Activated naive CD4-positive, alpha-beta T cell (primary cell): ENCODE measurements around the gene NLRC5.

ENCODE experiments used
- DNase-seq, 4 experiments: peaks; one replicate each; lab custom pipeline; 2025; lab: John Stamatoyannopoulos, UW

NLRC5 gene, protein sequence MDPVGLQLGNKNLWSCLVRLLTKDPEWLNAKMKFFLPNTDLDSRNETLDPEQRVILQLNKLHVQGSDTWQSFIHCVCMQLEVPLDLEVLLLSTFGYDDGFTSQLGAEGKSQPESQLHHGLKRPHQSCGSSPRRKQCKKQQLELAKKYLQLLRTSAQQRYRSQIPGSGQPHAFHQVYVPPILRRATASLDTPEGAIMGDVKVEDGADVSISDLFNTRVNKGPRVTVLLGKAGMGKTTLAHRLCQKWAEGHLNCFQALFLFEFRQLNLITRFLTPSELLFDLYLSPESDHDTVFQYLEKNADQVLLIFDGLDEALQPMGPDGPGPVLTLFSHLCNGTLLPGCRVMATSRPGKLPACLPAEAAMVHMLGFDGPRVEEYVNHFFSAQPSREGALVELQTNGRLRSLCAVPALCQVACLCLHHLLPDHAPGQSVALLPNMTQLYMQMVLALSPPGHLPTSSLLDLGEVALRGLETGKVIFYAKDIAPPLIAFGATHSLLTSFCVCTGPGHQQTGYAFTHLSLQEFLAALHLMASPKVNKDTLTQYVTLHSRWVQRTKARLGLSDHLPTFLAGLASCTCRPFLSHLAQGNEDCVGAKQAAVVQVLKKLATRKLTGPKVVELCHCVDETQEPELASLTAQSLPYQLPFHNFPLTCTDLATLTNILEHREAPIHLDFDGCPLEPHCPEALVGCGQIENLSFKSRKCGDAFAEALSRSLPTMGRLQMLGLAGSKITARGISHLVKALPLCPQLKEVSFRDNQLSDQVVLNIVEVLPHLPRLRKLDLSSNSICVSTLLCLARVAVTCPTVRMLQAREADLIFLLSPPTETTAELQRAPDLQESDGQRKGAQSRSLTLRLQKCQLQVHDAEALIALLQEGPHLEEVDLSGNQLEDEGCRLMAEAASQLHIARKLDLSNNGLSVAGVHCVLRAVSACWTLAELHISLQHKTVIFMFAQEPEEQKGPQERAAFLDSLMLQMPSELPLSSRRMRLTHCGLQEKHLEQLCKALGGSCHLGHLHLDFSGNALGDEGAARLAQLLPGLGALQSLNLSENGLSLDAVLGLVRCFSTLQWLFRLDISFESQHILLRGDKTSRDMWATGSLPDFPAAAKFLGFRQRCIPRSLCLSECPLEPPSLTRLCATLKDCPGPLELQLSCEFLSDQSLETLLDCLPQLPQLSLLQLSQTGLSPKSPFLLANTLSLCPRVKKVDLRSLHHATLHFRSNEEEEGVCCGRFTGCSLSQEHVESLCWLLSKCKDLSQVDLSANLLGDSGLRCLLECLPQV (N-terminal part only)

DNA sequence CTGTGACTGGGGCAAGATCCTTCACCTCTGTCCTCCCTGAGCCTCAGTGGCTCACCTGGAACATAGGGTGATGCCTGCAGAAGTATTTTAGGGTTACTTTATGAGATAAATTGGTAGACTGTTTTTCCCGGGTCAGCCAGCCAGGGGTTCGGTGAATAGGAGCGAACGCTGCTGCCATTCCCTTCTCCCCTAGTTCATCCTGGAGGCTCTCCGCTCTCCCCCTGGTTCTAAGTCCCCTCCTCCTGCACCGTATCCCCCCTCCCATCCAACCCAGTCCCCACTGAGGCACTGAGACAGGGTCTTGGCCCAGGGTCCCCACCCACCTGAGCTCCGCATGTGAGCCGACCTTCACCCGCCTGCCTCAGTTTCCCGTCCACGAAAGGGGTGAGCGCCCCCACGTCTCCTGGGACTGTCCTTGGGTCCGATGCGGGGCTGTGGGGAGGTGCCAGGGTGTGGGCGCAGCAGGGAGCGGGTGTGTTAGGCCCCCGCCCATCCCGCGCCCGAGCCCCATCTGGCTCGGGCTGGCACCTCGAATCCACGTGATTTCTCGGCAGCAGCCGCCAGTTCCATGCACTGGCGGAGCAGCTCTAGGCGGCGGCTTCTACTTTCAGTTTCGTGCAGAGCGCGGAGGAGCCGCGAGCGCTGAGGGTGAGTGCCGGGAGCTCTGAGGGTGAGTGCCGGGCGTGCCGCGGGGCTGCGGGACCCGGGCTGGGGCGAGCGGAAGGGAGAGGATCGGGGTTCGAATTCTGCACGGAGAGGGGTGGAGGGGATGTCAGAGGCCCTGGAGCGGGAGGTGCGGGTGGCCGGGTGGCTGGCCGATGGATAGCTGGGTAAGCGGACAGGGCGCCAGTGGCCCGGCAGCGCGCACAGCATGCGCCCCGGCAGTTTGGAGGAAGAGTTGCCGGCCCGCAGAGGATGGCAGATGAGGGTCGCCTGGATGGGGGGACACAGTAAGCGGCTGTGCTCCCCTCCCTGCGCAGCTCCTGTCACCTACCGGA is at the start of gene NLRC5:
Gene NLRC5 (plus strand): TSS at position 610 of the 998 bp plus-strand sequence. CDS start 31,156 bp downstream, outside the sequence.
- peak; percentile 77 to 89 (median 86) for DNase-seq

DNA sequence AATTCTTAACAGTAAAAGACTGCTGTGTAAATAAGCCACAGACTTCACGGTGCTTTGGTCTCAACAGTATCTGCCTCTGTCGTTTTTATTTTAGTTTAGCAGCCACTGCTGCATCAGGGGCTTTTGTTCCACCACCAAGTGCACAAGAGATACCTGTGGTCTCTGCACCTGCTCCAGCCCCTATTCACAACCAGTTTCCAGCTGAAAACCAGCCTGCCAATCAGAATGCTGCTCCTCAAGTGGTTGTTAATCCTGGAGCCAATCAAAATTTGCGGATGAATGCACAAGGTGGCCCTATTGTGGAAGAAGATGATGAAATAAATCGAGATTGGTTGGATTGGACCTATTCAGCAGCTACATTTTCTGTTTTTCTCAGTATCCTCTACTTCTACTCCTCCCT is 49.6 kb upstream of the NLRC5 start:
- no peak for DNase-seq

DNA sequence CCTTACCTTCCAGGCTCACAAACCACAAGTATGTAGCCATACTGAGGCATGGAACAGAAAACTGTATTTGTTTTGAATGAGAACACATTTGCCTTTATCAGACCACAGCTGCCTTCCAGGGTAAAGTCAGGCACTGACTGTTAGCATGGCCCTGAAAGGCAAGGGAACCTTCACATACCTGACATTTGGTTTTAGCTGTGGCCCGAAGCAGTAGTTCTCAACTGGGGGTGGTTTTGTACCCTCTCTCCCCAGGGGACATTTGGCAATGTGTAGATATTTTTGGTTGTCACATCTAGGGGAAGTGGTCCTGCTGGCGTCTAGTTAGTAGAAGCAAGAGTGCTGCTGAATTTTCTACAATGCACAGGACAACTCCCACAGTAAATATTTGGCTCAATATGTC is 48.3 kb upstream of the NLRC5 start:
- no peak for DNase-seq

DNA sequence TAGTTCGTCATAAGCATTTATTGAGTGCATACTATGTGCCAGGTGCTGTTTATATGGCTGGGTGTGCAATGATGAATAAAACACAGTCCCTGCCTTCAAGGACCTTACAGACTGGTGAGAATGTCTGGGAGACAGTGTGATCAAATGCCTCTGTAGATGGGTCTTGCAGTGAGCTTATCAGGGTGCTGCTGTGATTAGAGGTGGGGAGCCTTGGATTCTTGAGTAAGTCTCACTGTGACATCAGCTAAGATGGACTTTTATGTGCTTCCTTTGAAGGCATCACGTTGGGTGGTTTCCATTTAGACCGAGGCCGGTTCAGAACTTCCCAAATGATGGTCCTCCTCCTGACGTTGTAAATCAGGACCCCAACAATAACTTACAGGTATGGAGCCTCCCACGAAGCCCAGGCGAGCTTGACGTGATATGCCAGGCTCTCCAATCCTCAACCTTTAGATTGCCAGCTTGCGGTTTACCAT is 47.5 kb upstream of the NLRC5 start:
- no peak for DNase-seq

DNA sequence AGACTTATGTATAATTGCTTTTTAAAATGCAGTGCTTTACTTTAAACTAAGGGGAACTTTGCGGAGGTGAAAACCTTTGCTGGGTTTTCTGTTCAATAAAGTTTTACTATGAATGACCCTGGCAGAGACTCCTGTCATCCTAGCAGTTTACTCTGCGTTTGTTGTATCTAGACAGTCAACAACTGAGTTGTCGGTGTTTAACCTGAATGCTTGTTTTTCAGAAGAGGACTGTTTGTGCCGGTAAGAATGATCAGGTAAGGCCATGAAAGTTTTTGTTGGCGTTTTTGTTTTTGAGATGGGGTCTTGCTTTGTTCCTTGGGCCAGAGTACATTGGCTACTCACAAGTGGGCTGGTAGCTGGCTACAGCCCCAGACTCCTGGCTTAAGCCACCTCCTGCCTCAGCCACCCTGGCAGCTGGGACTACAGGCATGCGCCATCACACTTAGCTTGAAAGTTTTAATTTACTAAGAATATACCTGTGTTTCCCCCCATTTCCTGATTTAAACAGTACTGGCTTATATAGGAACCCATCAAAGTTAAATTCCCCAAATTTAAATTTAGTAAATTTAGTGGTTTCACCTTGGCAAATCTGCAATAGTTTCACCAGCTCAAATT is 45.5 kb upstream of the NLRC5 start:
- no peak for DNase-seq

DNA sequence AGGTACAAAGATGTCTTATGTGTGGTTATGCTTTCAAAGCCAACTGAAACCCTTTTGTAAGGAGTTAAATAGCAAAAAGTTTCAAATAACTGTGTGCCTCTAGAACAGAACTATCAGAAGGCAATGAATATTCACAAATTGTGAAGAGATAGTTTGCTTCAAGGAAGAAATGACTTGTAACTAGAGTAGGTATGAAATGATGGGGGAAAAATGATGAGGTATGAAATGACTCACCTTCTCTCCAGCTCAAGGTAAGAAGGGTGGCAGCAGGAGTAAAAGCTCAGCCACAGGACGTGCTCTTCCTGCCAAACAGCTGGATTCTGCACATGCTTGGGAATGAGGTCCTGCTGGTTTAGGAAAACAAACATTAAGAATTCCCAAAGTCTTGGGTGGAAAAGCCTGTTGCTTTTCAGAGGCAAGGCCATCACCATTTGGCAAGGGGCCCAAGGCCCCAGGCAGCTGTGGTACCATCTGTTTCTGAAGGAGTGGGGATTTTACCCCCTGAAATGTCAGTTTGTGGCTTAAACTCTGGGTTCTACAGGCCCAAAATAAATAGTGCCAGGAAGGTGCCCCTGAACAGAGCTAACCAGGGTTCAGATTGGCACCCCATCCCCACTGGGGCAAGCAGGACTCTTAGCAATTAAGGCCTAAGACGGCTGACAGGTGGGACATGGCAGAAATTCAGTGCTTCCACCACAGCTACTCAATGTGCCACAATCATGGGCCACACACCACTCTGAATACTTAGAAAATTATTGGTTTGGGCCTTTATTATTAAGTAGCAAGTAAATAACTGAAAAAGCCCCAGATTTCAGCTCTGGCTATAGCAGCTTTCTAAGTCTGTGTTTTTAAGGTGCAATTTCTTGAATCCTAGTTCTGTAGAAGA is 44.2 kb upstream of the NLRC5 start:
- no peak for DNase-seq

DNA sequence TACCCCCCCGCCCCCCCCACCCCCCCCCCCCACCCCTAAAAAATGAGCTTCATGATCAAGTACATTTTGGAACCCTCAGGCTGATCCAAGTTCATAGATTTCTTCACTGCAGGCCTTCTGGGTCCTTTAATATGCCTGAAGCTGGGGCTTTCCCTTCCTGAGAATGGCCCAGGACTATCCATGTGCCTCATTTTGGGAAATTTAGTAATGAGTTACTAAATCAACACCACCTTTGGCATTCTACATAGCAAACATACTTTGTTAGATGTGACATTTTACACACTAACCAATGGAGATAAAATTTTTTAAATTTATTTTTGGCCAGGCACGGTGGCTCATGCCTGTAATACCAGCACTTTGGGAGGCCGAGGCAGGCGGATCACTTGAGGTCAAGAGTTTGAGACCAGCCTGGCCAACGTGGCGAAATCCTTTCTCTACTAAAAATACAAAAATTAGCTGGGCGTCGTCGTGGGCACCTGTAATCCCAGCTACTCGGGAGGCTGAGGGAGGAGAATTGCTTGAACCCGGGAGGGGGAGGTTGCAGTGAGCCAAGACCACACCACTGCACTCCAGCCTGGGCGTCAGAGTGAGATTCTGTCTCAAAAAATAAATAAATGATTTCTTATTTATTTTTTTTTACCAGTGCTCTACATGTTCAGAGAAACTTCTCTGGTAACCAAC is 43.4 kb upstream of the NLRC5 start:
- no peak for DNase-seq

DNA sequence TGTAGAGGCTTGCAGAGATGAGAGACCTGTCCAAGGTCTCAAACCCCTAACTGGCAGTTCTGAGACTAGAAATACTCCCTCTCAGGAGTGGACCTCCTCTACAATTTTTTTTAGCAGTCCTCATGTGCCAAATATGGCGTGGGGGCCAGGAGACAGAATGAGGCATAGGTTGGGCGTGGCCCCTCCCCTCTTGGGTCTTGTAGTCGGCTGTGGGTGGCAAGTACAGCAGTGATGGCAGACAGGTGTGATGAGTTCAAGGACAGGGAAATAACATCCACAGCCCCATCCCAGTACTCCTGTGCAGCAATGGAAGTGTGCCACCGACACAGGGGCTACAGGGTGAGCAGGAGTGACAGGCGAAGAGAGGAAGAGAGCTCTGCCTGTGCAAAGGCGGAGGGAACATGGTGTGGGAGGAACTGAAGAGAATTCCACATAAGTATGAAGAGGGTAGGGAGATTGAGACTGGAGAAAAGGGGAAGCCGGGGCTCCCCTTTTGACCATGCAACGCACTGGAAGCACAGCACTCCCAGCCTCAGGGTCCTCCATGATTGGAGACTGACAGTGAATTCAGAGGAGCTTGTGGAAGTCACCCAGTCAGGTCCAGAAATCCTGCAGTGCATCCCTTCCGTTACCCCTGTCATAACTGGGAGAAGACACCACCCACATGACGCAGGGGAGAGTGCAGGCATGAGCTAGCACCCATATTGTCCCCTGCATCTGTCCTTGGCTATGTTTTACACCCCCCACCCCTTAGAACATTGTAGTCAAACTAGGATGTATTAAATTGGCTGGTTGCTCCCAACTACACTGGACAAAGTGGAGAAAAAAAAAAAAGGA is 42.4 kb upstream of the NLRC5 start:
- DNase-seq: no peak

DNA sequence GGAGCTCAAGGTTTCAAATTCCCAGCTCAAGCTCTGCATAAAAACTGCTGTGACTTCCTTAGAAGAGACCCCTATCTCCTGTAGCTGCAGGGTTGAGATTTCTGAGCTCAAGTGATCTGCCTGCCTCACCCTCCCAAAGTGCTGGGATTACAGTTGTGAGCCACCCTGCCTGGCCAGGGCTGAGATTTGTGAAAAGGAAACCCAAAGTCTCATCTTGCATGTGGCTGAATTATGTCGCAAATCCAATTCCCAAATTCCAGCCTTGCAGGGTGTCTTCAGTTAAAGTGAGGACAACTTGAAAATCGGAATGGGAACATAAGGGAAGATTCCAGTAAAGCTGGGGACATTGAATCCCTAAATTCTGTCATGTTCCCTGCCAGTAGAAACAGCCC is 41.8 kb upstream of the NLRC5 start:
- DNase-seq: no peak

DNA sequence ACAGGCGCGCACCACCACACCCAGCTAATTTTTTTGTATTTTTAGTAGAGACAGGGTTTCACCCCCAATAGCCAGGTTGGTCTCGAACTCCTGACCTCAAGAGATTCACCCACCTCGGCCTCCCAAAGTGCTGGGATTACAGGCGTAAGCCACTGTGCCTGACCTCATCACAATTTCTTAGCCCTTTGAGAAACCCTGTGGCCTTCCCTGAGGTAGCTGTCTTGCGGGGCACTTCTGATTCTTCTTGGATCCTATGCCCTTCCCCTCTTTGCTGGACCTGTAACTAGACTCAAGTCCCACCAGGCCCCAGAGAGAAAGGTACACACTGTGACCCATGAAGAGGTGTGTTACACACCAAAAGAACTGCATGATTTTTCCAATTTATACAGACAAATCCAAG is 41.1 kb upstream of the NLRC5 start:
- no peak for DNase-seq

DNA sequence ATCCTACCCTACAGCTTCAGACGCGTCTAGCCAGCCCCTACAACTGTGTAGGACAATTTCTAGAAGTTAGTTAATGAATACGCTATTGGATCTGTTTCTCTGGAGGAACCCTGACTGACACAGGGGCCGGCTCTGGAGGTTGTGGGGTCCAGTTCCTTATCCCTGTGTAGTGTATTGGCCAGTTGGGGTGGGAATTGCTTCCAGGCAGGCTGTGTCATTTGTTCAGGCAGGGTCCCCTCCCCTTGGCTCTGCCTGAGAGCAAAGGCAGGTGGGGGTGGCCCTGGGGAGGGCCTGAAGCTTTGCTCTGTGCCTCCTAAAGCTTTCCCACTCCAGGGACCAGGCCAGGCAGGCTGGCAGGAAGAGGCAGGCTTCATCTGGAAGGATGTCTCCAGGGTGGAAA is 39.3 kb upstream of the NLRC5 start:
- no peak for DNase-seq

DNA sequence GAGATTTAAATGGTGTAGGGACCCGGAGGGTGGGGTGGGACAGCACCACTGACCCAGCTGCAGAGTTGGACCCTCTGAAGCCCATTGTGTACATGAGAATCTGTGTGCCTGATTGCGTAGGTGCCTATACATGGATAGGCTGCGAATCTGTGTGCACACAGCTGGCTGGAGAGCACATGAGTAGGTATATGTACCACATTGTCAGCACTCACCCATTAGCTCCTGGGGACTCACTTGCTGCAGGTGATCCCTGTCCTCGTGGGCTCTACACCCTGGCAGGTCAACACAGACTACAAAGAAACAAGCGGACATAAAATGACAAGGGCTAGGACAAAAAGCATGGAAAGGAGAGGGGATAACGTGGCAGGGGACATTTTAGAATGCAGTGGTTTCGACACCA is 38.9 kb upstream of the NLRC5 start:
- no peak for DNase-seq

DNA sequence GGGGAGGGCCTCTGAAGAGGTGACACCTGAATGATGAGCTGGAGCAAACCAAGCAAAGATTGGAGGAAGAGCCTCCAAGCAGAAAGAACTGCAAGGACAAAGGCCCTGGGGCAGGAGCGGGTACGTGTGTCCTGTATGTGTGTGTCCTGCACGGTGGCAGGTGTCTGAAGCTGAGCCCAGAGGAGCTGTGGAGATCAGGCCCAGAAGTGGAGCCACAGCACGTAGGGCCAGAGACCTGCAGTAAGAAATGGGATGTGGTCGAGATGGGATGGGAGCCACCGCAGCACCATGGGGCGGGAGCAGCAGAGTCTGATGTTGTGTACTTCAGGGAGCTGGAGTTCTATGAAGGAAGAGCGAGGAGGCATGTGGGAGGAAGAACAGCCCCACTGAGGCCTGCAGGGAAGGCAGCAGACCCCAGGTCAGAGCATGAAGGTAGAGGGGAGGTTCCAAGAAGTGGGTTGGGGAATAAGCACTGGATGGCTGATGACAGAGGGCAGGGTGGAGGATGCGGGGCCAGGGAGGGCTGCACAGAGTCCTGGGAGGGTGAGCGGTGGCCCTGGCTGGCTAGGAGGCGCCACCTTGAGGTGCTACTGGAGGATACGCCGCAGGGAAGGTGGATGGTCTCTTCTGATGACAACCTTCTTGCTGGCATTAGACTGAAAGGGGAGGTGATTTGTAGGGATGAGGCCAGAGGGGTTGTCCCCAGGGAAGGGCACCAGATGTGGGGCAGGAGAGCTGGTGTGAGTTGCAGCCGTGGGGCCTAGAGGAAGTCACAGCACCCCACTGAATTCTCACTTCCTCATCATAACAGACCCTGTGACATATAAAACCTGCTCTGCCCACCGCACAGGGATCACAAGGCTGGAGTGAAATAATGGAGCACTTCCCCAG is 38.2 kb upstream of the NLRC5 start:
- DNase-seq: peak in 3 of 4 experiments; percentile 5 to 16 (median 15)

DNA sequence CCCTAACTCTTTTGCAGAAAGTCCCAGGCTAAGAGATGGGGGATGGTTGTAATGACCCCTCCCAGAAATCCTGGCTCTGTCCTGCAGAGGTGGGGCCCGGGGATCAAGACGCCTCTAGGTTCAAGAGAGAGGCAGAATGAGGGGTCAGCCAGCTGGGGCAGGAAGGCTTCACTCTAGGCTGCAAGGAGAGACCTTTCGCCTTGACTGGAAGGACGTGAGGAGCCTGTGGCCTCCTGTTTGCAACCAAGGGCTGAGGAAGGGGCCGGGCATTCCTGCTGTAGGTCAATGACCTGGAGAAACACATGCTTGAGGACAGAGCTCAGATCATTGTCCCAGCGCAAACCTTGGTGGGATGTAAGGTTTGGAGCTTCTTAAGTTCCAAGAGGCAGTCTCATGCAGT is 36.4 kb upstream of the NLRC5 start:
- DNase-seq: no peak

DNA sequence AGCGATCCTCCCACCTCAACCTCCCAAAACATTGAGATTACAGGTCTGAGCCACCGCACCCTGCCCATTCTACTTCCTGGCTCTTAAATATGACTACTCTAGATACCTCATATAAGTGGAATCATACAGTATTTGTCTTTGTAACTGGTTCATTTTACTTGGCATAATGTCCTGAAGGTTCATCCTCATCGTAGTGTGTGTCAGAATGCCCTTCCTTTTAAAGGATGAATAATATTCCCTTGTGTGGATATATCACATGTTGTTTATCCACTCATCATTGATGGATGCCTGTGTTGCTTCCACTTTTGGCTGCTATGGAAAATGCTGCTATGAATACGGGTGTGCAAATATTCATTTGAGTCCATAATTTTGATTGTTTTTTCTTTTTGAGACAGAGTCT is 33.3 kb upstream of the NLRC5 start:
- no peak for DNase-seq

DNA sequence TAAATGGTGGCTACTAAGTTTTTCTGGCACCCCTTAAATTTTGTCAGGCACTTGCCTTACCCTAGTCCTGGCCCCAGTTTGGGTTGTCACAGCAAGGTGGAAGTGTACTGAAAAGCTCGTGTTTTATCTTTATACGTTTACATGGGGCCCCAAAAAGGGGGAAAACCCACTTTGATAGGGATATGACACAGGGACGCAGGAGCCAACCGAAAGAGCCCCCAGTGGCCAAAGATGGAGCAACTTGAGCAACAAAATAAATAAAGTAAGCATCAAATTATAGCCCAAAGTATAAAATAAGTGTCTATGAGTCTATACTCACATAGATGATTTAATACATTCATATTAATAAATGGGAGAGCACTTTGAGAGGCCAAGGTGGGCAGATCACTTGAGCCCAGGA is 32.6 kb upstream of the NLRC5 start:
- DNase-seq: no peak
